ENCODE data around the gene EYA2.

The EYA2 gene

DNA sequence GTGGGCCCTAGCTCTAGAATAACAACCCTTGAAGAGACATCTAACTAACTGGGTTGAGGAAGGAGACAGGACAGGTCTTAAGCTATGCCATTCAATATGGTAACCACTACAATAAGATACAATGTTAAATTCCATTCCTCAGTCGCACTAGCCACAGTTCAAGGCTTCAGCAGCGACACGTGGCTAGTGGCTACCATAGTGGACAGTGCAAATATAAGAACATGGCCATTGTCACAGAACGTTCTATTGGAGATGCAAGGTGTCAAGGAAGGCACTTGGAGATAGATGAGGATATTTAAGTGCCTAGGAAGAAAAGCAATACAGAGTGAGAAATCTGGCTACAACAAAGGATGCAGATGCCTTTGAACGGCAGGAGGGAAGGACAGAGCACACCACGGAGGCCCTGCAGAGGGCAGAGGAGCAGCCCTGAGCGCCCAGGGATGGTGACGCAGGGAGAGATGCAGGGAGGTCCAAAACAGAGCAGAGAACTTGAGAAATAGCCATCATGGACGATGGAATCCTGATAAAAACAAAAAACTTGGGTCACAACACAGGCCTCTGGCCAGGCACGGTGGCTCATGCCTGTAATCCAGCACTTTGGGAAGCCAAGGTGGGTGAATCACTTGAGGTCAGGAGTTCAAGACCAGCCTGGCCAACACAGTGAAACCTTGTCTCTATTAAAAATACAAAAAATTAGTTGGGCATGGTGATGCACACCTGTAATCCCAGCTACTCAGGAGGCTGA lies 321.2 kb downstream of the EYA2 start:
- DNase-seq, result no peak

DNA sequence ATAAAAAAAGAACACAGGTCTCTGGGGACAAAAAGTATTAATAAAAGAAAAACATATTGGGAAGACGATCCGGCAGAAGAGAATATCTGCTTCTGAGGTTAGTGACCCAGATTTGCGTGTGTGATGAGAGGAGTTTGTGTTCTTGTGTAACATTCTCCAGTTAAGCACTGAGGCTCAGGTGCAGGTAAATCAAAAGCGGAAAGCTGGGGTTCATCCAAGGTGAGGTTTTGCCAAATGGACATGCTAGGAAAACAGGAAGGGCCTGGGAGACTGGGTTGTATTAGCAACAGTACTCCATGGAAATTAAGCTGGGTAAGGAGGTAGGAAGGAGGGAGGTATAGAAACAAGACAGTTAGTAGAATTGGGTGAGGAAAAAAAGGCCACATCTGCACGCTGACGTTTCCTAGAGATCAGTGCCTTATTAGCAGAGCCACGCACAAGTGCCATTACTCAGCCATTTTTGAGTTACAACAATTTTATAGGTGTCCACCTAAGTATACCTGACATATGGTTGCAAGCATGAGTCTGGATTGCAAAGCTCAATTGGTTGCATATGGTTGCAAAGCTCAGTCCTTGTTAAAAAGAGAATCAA lies 322.3 kb downstream of the EYA2 start:
- DNase-seq, result no peak

DNA sequence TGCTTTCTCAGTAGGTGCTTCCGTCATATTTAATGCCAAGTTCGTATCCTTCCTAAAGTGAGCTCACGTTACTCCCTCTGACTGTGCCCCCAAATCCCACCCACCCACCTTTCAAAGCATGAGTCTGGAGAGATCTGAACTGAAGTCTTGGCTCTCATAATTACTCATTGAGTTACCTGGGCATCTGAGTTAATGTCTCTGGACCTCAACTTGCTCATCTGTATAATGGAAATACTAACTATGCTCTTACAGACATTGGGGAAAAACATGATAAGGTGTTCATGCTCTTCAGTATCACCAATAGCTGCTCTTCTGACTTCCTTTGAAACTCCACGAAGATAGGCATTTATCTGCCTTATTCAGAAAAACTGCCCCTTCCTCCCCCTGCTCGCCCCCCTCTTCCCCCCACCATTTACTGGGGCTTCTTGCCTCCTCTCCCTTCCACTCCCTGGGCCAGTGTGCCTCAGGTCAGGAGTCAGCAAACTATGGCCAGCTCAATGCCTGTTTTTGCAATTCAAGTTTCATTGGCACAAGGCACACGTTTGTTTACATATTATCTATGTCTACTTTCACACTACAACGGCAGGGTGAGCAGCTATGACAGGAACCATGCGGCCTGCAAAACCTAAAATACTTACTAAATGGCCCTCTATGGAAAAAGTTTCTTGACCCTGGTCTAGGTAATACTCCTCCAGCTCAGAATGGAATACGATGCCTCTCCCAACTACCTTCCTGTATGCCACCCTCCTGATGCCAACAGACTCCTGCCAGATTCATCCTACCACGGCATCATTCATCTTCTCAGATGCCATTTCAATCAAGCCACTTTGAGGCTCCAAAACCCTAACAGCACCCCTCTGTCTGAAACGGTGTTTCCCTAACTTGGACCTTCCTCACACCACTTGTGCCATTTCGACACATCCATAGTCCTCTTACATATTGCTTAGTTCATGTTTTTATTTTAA lies 323.1 kb downstream of the EYA2 start:
- DNase-seq, result no peak

DNA sequence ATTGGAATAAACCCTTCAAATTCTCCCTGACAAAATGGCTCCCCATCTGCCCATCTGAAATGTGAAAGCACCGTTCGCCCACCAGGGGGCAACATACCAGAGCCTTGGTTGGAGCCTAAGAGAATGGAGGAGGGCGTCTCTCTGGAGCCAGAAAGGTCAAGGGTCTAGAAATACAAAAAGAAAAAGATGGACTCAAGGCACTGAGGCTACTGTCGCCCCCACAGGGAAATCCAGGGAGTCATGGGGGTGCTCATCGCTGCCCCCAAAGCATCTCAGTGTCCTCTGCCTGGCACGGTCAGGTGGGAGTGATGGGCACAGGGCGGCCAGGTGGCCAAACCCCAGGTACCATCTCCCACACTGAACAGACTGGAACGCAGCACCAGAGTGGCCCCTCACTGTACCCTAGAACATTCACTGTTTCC lies 325.5 kb downstream of the EYA2 start:
- DNase-seq, result peak; percentile 11

DNA sequence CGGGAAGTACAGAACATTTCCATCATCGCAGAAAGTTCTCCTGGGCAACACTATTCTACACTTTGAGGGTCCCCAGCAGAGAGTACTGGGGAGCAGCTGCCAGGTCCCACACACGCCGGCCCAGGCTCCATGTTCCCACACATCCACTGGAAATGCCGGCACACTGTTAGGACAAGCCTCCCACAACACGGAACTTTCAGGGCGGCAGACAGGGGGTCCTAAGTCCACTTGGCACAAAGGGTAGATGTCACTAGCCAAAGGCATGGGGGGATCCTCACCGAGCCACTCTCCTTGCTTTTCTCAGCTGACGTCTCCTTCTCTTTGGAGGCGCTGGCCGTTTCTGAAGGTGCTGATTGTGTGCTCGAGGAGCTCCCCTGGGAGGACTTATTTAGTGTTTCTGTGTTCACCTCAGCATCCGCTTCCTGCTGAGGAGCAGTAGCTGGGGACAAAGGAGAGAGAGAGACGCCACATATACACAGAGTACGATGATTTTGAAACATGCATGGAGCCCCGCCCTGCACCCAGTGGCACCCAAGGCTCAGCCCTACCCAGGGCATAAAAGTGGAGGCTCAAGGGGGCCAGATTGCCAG lies 326.5 kb downstream of the EYA2 start:
- no peak for DNase-seq

DNA sequence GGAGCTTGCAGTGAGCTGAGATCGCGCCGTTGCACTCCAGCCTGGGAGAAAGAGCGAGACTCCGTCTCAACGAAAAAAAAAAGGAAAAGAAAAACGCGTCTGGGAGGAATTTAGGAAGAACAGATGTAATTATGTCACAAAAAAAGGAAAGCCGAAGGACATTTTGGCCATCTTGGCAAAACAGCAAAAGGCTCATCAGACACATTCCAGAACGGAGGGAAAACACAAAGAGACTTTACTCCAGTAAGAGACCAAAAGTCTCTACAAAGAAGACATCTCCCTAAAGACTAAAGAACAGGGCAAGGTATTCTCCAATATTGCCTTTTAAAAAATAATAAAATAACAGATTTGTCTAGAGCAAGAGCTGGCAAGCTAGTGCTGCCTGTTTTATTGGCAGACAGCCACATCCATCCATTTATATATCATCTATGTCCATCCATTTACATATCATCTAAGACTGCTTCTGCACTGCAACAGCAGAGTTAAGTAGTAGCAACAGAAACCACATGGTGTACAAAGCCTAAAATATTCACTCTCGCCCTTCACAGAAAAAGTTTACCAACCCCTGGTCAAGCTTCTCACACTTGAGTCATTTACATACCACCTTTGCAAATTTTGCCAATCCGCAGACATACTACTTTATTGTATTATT lies 328.0 kb downstream of the EYA2 start:
- DNase-seq, result no peak

DNA sequence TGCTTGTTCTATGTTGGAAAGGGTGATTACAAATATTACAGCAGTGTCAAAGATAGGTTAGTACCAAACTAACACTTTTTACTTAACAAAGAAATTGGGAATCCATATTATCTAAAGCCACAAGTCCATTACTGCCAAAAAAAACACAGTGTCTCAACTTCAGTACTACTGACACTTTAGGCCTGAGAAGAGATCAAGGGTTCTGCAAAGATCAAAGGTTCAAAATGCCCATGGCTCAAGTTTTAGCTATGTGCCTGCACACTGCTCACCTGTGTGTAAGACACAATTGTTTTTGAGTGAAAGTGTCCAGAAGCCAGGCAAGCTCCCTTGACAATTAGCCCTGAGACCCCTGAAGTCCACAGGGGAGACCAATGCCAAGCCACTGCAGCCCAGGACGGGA lies 329.3 kb downstream of the EYA2 start:
- DNase-seq, result no peak

DNA sequence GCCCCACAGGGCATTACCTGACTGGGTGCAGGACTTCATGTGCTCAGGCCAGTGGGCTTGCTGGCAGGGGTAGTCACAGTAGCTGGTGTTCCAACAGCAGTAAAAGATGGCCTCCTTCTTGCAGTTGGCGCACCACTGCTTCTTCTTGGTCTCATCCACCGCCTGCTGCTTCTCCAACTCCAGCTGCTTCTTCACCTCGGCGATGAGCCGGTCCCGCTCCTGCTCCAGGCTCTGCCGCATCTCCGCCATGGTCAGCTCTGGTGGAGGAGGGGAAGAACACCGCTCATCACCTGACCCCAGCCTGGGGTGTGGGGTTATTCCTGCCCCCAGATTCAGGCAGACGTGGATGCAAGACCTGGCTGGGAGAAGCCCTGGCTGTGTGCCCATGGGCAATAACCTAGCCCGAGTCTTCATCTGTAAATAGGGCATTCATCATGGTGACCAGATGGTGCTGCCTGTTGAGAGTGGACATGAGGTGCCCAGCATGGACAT lies 329.7 kb downstream of the EYA2 start:
- DNase-seq, result no peak

DNA sequence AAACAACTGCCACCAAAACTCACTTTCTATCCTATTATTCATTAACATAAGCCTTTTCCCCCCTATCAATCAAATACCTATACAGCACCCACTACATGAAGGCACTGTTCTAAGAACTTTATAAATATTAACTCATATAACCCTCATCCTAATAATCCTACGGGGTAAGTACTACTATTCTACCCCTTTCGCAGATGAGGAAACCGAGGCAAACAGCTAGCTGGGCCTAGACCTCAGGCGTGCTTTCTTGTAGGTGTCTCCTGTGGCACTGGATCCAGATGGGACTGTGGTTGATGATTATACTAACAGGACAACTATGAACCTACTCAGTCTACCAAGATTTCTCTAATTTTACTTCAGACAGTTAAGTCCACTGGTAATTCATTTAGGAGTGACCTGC lies 330.2 kb downstream of the EYA2 start:
- DNase-seq, result no peak

DNA sequence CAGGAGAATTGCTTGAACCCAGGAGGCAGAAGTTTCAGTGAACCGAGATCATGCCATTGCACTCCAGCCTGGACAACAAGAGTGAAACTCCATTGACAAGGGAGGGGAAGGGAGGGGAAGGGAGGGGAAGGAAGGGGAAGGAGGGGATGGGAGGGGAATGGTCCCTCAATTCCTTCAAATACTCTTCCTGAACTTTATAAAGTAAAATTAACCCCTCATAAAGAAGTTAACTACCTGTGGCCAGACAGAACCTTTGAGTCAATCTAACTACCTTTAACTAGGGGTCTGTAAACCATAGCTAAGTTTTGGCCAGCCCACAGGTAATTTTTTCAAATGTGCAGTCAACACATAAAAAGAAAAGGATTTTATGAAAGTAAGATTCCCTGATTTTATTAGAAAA lies 330.8 kb downstream of the EYA2 start:
- DNase-seq, result no peak

DNA sequence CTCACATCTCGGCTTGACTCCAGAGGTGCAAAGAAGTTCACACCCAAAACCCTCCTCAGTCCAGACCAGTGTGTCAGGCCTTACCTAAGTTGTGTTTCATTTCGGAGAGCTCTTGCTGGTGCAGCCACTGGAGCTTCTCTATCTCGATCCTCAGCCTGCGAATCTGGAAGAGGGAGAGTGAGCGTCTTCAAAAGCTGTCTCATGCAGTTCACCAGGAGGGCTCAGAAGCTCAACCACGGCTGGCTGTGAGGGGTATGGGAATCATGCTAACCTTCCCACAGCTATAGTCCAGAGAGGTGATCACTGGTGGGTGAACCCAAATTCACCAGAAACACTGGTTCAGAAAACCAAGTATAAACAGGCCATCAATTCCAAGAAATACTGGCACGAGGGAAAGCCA lies 332.5 kb downstream of the EYA2 start:
- DNase-seq, result no peak

DNA sequence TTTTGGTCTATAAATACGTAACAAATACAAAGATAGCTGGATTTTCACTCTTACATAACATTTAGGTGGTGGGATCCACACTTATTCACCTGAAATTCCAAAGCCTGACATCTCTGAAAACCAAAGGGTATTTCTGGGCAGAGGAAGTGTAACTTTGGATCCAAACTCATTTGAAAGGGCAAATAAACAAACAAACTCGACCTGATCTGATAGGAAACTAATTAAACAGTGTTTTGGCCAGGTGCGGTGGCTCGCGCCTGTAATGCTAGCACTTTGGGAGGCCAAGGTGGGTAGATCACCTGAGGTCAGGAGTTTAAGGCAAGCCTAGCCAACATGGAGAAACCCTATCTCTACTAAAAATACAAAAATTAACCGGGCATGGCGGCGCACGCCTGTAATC lies 332.9 kb downstream of the EYA2 start:
- DNase-seq, result no peak

DNA sequence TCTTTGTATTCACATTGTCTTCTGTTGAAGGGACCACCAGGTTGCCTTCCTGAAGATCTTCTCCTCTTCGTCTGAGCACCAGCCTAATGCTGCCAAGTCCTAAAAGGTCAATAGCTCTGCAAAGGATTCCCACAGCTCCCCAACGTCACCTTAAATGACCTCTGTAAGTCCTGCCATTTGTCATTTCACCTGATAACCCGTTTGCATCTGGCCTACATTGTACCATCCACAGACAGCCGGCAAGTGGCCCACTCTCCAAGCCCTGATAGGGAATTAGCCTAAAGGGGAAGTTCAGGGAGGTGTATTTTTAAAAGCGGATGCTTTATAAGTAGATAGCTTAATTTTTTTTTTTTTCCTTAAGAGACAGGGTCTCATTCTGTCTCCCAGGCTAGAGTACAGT lies 334.0 kb downstream of the EYA2 start:
- DNase-seq, result no peak

DNA sequence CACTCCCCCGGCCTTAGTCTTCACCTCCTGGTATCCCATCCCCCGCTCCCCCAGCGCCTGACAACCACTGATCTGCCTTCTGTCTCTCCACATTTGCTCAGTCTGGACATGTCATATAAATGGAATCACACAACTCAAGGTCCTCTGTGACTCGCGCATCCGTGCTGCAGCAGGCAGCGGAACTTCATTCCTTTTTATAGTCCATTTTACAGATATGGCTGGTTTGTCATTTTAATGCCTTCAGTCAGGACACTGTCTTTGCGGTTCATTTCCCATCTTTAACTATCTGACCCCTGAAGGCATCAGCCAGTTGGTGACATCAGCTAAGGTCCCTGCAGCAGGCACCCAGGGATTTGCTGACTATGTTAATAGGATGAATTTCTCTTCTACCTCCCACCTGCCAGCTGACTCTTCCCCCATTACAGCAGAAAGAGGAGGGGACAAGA lies 336.2 kb downstream of the EYA2 start:
- no peak for DNase-seq

DNA sequence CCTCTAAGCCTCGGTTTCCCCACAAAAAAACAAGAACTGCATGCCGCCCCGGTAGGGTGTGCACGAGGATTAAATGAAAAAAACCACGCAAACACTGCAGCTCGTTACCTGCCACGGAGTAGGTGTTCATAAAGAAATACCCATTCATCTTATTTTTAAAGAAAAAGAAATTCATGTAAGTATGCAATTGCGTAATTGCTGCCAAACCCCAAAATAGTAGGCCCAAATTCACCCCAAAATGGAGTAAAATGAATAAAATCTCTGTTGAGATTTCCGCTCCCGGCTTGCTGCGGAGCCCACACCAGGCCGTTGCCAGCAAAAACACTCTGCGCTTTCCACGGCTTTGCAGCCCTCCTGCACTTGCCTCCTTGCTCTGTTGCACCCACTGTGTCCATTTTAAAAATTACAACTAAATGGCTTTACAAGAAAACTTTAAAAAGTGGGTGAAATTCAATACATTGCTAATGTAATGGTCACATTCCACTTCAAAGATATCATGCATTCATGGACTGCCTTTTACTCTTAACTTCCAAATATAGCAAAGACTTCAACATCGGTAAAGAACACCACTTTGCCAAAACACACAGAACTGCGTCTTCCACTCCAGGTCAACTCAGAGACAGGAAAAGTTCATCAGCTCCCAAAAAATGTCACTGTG lies 336.9 kb downstream of the EYA2 start:
- no peak for DNase-seq

DNA sequence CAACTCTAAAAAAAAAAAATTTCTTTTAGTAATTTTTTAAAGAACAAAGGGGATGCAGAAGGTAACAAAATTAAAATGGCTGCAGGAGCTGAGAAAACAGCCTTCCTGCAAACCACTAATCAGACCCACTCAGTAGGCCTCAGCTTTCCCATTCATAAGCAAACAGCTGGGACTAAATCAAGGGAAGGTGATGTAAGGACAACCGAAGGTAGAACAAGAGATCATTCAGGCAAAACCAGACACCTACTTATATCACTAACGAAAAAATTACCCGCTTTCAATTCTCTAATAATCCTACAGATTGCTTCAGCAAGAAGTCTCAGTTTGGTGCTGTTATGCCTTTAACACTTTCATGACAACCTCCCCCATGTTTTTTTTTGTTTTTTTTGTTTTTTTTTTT lies 337.9 kb downstream of the EYA2 start:
- DNase-seq, result no peak

DNA sequence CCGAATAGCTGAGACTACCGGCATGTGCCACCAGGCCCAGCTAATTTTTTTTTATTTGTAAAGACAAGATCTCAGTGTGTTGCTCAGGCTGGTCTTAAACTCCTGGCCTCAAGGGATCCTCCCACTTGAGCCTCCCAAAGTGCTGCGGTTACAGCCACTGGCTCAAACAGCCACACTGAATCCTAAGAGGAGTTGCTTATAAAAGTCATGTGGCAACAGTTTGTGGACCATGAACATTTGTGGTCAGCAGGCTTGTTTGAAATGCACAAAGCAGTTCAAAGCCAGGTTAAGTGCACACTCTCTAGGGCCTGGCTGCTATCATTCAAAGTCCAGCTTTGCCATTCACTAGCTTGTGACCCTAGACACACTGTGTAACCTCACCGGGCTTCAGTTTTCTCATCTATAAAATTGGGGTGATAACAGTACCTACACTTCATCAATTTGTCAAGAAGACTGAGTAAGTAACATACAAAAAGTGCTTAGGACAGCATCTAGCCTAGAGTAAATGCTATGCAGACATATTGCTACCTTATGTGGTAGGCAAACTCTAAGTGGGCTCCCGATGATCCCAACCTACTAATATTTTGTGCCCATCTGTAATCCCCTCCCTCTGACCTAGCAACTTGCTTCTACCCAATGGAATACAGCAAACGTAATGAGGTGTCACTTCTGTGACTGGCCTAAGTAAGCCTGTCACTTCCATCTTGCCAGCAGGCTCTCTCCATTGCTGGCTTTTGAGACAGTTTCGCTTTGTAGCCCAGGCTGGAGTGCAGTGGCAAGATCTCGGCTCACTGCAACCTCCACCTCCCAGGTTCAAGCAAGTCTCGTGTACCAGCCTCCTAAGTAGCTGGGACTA lies 338.9 kb downstream of the EYA2 start:
- no peak for DNase-seq

DNA sequence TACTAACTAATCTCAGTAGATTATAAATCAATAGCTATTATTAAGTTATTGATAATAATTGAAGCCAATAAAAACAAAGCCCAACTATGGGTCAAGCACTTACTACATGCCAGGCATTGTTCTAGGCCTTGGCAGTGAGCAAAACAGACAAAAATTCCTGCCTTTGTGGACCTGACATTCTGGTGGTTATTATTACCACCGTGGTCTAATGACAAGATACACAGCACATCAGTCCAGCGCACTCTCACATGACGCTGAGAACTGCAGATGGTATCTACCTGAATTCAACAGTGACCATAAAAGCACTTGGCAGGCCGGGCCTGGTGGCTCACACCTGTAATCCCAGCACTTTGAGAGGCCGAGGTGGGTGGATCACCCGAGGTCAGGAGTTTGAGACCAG lies 340.5 kb downstream of the EYA2 start:
- no peak for DNase-seq

DNA sequence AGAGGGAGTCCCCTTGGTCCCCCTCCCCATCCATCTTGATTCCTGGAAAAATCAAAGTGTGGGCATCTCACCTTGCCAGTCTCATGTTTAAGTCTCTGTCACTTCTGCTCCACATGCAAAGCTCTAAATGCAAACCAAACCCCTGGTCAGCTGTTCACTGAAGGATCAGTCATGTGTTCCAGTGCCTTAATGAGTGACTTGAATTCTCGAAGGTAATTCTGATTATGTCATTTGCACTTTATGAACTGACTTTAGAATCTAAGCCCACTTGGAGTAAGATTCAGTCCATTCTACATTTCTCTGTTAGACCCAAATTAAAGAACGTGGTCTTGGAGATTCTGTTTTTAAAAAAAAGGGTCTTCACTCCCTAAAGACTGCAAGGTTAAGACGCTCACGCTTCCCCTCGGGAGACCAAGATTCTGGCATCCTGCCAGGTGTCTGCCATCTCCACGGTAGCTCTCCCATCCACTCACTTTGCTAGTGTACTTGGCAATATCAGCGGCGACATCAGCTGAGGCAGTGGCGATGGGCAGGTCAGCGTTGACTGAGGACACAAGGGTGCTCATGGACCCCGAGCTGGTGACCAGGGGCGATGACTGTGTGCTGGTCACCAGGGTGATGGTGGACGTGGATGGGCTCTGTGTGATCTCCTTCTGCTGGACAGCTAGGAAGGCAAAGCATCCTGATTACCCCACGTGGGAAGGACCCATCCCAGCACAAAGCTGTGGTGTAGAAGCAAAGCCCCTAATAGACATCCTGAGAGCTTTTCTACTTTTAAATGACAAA lies 341.4 kb downstream of the EYA2 start:
- no peak for DNase-seq

DNA sequence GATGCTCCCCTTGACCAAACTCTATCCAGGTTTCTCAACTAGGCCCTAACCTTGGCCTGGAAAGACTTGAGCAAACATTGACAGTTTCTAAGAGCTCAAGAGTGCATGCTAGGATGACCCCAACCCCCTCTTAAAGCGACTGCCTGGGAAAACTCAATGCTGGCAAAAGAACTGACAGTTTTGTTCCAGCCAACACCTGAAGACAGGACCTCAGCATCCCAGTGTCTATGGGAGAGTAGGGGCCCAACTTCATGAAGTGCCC lies 341.9 kb downstream of the EYA2 start:
- DNase-seq, result no peak
